Loucy (cell line): Measurements from ENCODE around the gene AMPD2.

Experiments
- CTCF ChIP-seq: fragments of 200-600 bp; sonication (generic); conservative IDR thresholded peaks from 2 replicates; pipeline ENCODE4 v1.5.1; 2014; ENCODE audit warnings: mild to moderate bottlenecking, antibody characterized with exemption, low read length
- EZH2phosphoT487 ChIP-seq: fragments of 200-600 bp; IDR thresholded peaks from 2 replicates; pipeline ENCODE4 v1.6.1; 2018; ENCODE audit warnings: antibody characterized with exemption, mild to moderate bottlenecking, moderate library complexity, borderline replicate concordance

- TF ChIP-seq CTCF (no peak), EZH2phosphoT487 (no peak)
Measured at GRCh38 chr1:109622895-109623294, 3.3 kb downstream of the AMPD2 start.
